Activated T-helper 2 cell treated with anti-CD3 and anti-CD28 coated beads, Interferon-gamma antibody, Interleukin-2, Interleukin-4, amounts not matched to agents 10 μg/mL and 5 μg/mL and 100 μg/mL, durations not matched to agents 14 hours and 24 hours and 36 hours (primary cell): ENCODE results near the gene AGAP2. TPM values are rescaled to one million over a fixed set of nuclear protein-coding genes. Genes with fewer than 3 reads are reported as not detected.

Experiments
- DNase-seq: peaks from one replicate; pipeline ENCODE4 v3.0.0; 2021; ENCODE audit warnings: low spot score
- H3K27ac Mint-ChIP-seq: one replicate; pipeline ENCODE4 v1.8.0; 2021; ENCODE audit warnings: mixed read lengths
- H3K27me3 Mint-ChIP-seq: one replicate; pipeline ENCODE4 v1.8.0; 2021; ENCODE audit warnings: low read depth, mixed read lengths
- H3K36me3 Mint-ChIP-seq: one replicate; pipeline ENCODE4 v1.8.0; 2021; ENCODE audit warnings: low read depth, mixed read lengths
- H3K4me1 Mint-ChIP-seq: one replicate; pipeline ENCODE4 v1.8.0; 2021; ENCODE audit warnings: low read depth, mixed read lengths
- H3K4me3 Mint-ChIP-seq: one replicate; pipeline ENCODE4 v1.8.0; 2021; ENCODE audit warnings: low read depth, mild to moderate bottlenecking, moderate library complexity, mixed read lengths
- H3K9me3 Mint-ChIP-seq: one replicate; pipeline ENCODE4 v1.8.0; 2021; ENCODE audit warnings: mixed read lengths
- intact Hi-C: fragments of 100-400 bp; cut with micrococcal nuclease; formaldehyde crosslinking; loops from one replicate; pipeline ENCODE4 v1.15.1; 2023
- total RNA-seq: library from RNA; stranded (reverse); gene quantifications from 2 replicates; pipeline ENCODE4 v1.2.3, GENCODE V29; 2022

Gene AGAP2
- total RNA-seq, 1 donor from 2014 or later: 29.0 TPM

GRCh38 chr12:57765698-57766463, 27.3 kb upstream of the AGAP2 start:
- H3K27me3 Mint-ChIP-seq: peaks cover 5% of the 10 kb centered on the region
- H3K4me3 Mint-ChIP-seq: peak overlapping the region; percentile 87
- intact Hi-C loops: loop anchor here (1.0 kb wide), 1 partner anchor 14 kb away; the partner anchor contains the start of gene CDK4
- no peaks in the 10 kb centered on the region for H3K9me3 Mint-ChIP-seq
- no peak for DNase-seq
- H3K27ac Mint-ChIP-seq: peak overlapping the region; percentile 66
- peaks cover 17% of the 10 kb centered on the region for H3K4me1 Mint-ChIP-seq
- peaks cover 52% of the 10 kb centered on the region for H3K36me3 Mint-ChIP-seq

- intact Hi-C loops: loop anchor here (1.0 kb wide), 1 partner anchor 13 kb away; the partner anchor contains the start of gene CDK4
- Mint-ChIP-seq H3K27me3 (peaks cover 5% of the 10 kb centered on the region), H3K4me3 (peak overlapping the region; percentile 87), H3K9me3 (no peaks in the 10 kb centered on the region), H3K36me3 (peaks cover 49% of the 10 kb centered on the region), H3K4me1 (peaks cover 14% of the 10 kb centered on the region), H3K27ac (peak overlapping the region; percentile 66)
- DNase-seq: no peak
Observed at GRCh38 chr12:57765003-57765697, 26.6 kb upstream of the AGAP2 start.

GRCh38 chr12:57764662-57765002, 26.1 kb upstream of the AGAP2 start:
- H3K27me3 Mint-ChIP-seq: peaks cover 5% of the 10 kb centered on the region
- H3K27ac Mint-ChIP-seq: no peak overlapping the region
- peak overlapping the region; percentile 87 for H3K4me3 Mint-ChIP-seq
- no peak for DNase-seq
- H3K9me3 Mint-ChIP-seq: no peaks in the 10 kb centered on the region
- intact Hi-C loops: loop anchor here (1.0 kb wide), 1 partner anchor 12 kb away; the partner anchor contains the start of gene CDK4
- H3K36me3 Mint-ChIP-seq: peaks cover 49% of the 10 kb centered on the region
- peaks cover 14% of the 10 kb centered on the region for H3K4me1 Mint-ChIP-seq

- H3K4me1 Mint-ChIP-seq: peaks cover 17% of the 10 kb centered on the region
- DNase-seq: no peak
- H3K4me3 Mint-ChIP-seq: peak overlapping the region; percentile 87
- H3K27ac Mint-ChIP-seq: peak overlapping the region; percentile 60
- H3K9me3 Mint-ChIP-seq: no peaks in the 10 kb centered on the region
- intact Hi-C loops: no loop called here
- peaks cover 5% of the 10 kb centered on the region for H3K27me3 Mint-ChIP-seq
- H3K36me3 Mint-ChIP-seq: peaks cover 49% of the 10 kb centered on the region
Observed at GRCh38 chr12:57763881-57764661, 25.5 kb upstream of the AGAP2 start.

GRCh38 chr12:57762463-57762862, 23.9 kb upstream of the AGAP2 start:
- Mint-ChIP-seq H3K9me3 (no peaks in the 10 kb centered on the region), H3K27ac (no peak overlapping the region)

GRCh38 chr12:57761391-57761998, 23.0 kb upstream of the AGAP2 start:
- H3K36me3 Mint-ChIP-seq: peaks cover 49% of the 10 kb centered on the region
- intact Hi-C loops: no loop called here
- no peak overlapping the region for H3K4me3 Mint-ChIP-seq
- DNase-seq: no peak
- peaks cover 25% of the 10 kb centered on the region for H3K4me1 Mint-ChIP-seq
- H3K9me3 Mint-ChIP-seq: no peaks in the 10 kb centered on the region
- H3K27ac Mint-ChIP-seq: no peak overlapping the region
- peaks cover 5% of the 10 kb centered on the region for H3K27me3 Mint-ChIP-seq

More at GRCh38 chr12:57762463-57762862, 23.9 kb upstream of the AGAP2 start:
- peaks cover 21% of the 10 kb centered on the region for H3K4me1 Mint-ChIP-seq
- DNase-seq: no peak
- peaks cover 43% of the 10 kb centered on the region for H3K36me3 Mint-ChIP-seq
- intact Hi-C loops: no loop called here
- H3K4me3 Mint-ChIP-seq: no peak overlapping the region
- H3K27me3 Mint-ChIP-seq: peaks cover 5% of the 10 kb centered on the region

- H3K4me3 Mint-ChIP-seq: no peak overlapping the region
- intact Hi-C loops: no loop called here
- peaks cover 2% of the 10 kb centered on the region for H3K27me3 Mint-ChIP-seq
- DNase-seq: no peak
- no peak overlapping the region for H3K27ac Mint-ChIP-seq
- H3K36me3 Mint-ChIP-seq: peaks cover 49% of the 10 kb centered on the region
- H3K4me1 Mint-ChIP-seq: peaks cover 26% of the 10 kb centered on the region
- H3K9me3 Mint-ChIP-seq: no peaks in the 10 kb centered on the region
Observed at GRCh38 chr12:57760347-57760982, 21.9 kb upstream of the AGAP2 start.

- intact Hi-C loops: loop anchor here (5.0 kb wide), 1 partner anchor 148 kb away; no protein-coding TSS in a partner anchor
- H3K36me3 Mint-ChIP-seq: peaks cover 49% of the 10 kb centered on the region
- H3K27ac Mint-ChIP-seq: no peak overlapping the region
- no peaks in the 10 kb centered on the region for H3K9me3 Mint-ChIP-seq
- no peak overlapping the region for H3K4me3 Mint-ChIP-seq
- peaks cover 2% of the 10 kb centered on the region for H3K27me3 Mint-ChIP-seq
- H3K4me1 Mint-ChIP-seq: peaks cover 25% of the 10 kb centered on the region
- no peak for DNase-seq
Observed at GRCh38 chr12:57759360-57759980, 20.9 kb upstream of the AGAP2 start.

GRCh38 chr12:57758552-57759359, 20.2 kb upstream of the AGAP2 start:
- Mint-ChIP-seq H3K4me1 (peaks cover 29% of the 10 kb centered on the region), H3K36me3 (peaks cover 45% of the 10 kb centered on the region), H3K27me3 (peaks cover 2% of the 10 kb centered on the region), H3K4me3 (no peak overlapping the region), H3K27ac (no peak overlapping the region), H3K9me3 (no peaks in the 10 kb centered on the region)
- DNase-seq: no peak
- intact Hi-C loops: loop anchor here (5.0 kb wide), 1 partner anchor 149 kb away; no protein-coding TSS in a partner anchor

- Mint-ChIP-seq H3K9me3 (no peaks in the 10 kb centered on the region), H3K36me3 (peaks cover 37% of the 10 kb centered on the region), H3K4me3 (no peak overlapping the region), H3K27ac (no peak overlapping the region), H3K4me1 (peaks cover 37% of the 10 kb centered on the region), H3K27me3 (peaks cover 2% of the 10 kb centered on the region)
- no peak for DNase-seq
- intact Hi-C loops: loop anchor here (5.0 kb wide), 1 partner anchor 150 kb away; no protein-coding TSS in a partner anchor
Observed at GRCh38 chr12:57757771-57758170, 19.2 kb upstream of the AGAP2 start.
